GM23338 (cell line): ENCODE measurements around the gene HSPB8. TPM values are rescaled to one million over a fixed set of nuclear protein-coding genes. Genes with fewer than 3 reads are reported as not detected.

Experiments
- ATAC-seq: fragments of 200-7000 bp; cut with Tn5 transposase; 3 replicates; pipeline ENCODE4 v1.9.1; 2020
- DNase-seq: peaks from one replicate; pipeline ENCODE4 v3.0.0-alpha.2; 2015; ENCODE audit warnings: low spot score
- H2AFZ ChIP-seq: fragments of 200-600 bp; sonication (generic); 2 replicates; pipeline ENCODE4 v1.8.0; 2016; ENCODE audit warnings: antibody characterized with exemption, mild to moderate bottlenecking, moderate library complexity
- H3F3A ChIP-seq: fragments of 200-600 bp; sonication (generic); replicated peaks from 2 replicates; pipeline ENCODE4 v1.8.0; 2017; ENCODE audit warnings: antibody characterized with exemption, mixed run types, low read depth
- H3K27ac ChIP-seq: fragments of 200-600 bp; sonication (generic); 2 replicates; pipeline ENCODE4 v1.6.1; 2016; ENCODE audit warnings: low read depth
- H3K27me3 ChIP-seq: fragments of 200-600 bp; sonication (generic); 2 replicates; pipeline ENCODE4 v1.8.0; 2016; ENCODE audit warnings: mild to moderate bottlenecking, mixed run types, moderate library complexity; ENCODE audit not compliant: insufficient read depth
- H3K36me3 ChIP-seq: fragments of 200-600 bp; sonication (generic); 2 replicates; pipeline ENCODE4 v1.8.0; 2016; ENCODE audit warnings: mild to moderate bottlenecking; ENCODE audit not compliant: insufficient read depth
- H3K4me1 ChIP-seq: fragments of 200-600 bp; sonication (generic); 2 replicates; pipeline ENCODE4 v1.8.0; 2016; ENCODE audit warnings: mild to moderate bottlenecking, moderate library complexity; ENCODE audit not compliant: insufficient read depth
- H3K4me2 ChIP-seq: fragments of 200-600 bp; sonication (generic); 2 replicates; pipeline ENCODE4 v1.7.1; 2017; ENCODE audit warnings: mixed run types
- H3K4me3 ChIP-seq: fragments of 200-600 bp; sonication (generic); 2 replicates; pipeline ENCODE4 v1.6.1; 2016; ENCODE audit warnings: mixed run types
- H3K79me2 ChIP-seq: fragments of 200-600 bp; sonication (generic); replicated peaks from 2 replicates; pipeline ENCODE4 v1.8.0; 2017; ENCODE audit warnings: mild to moderate bottlenecking; ENCODE audit not compliant: insufficient read depth
- H3K9me2 ChIP-seq: fragments of 200-600 bp; sonication (generic); 2 replicates; pipeline ENCODE4 v1.8.0; 2017; ENCODE audit not compliant: insufficient read depth
- H4K20me1 ChIP-seq: fragments of 200-600 bp; sonication (generic); replicated peaks from 2 replicates; pipeline ENCODE4 v1.8.0; 2017; ENCODE audit warnings: mild to moderate bottlenecking; ENCODE audit not compliant: insufficient read depth
- H3K27ac Mint-ChIP-seq: 2 replicates; pipeline ENCODE4 v1.8.0; 2020; ENCODE audit warnings: inconsistent platforms, mild to moderate bottlenecking, moderate library complexity, mixed read lengths
- H3K27me3 Mint-ChIP-seq: 3 replicates; pipeline ENCODE4 v1.8.0; 2022; ENCODE audit warnings: low read depth, mild to moderate bottlenecking, moderate library complexity, mixed read lengths, inconsistent platforms; ENCODE audit not compliant: insufficient read depth, poor library complexity
- H3K36me3 Mint-ChIP-seq: 3 replicates; pipeline ENCODE4 v1.8.0; 2021; ENCODE audit warnings: low read depth, mild to moderate bottlenecking, inconsistent platforms, moderate library complexity, mixed read lengths
- H3K4me1 Mint-ChIP-seq: 3 replicates; pipeline ENCODE4 v1.8.0; 2020; ENCODE audit warnings: mild to moderate bottlenecking, inconsistent platforms, mixed read lengths
- H3K4me3 Mint-ChIP-seq: 3 replicates; pipeline ENCODE4 v1.8.0; 2021; ENCODE audit warnings: moderate library complexity, mild to moderate bottlenecking, inconsistent platforms, mixed read lengths
- H3K9me3 Mint-ChIP-seq: 3 replicates; pipeline ENCODE4 v1.8.0; 2020; ENCODE audit warnings: moderate library complexity, mild to moderate bottlenecking, inconsistent platforms, mixed read lengths
- CREB1 ChIP-seq: fragments of 250-450 bp; sonication (Bioruptor Pico); IDR thresholded peaks from 2 replicates; pipeline ENCODE4 v1.5.0; 2020; ENCODE audit warnings: low read depth, mild to moderate bottlenecking, moderate library complexity
- ETS1 ChIP-seq: IDR thresholded peaks from 2 replicates; pipeline ENCODE4 v1.6.1; 2016; ENCODE audit warnings: antibody characterized with exemption
- EZH2phosphoT487 ChIP-seq: fragments of 200-600 bp; sonication (generic); IDR thresholded peaks from one replicate; pipeline ENCODE4 v1.8.1; 2018; ENCODE audit warnings: antibody characterized with exemption; ENCODE audit not compliant: unreplicated experiment
- JUNB ChIP-seq: IDR thresholded peaks from one replicate; pipeline ENCODE4 v1.6.1; 2016; ENCODE audit warnings: antibody characterized with exemption; ENCODE audit not compliant: unreplicated experiment
- NANOG ChIP-seq: IDR thresholded peaks from 2 replicates; pipeline ENCODE4 v1.6.1; 2016; ENCODE audit warnings: antibody characterized with exemption, borderline replicate concordance
- POLR2AphosphoS5 ChIP-seq: IDR thresholded peaks from 2 replicates; pipeline ENCODE4 v1.6.1; 2016; ENCODE audit warnings: antibody characterized with exemption, low read depth
- ZNF114 ChIP-seq: fragments of 250-450 bp; sonication (Bioruptor Pico); IDR thresholded peaks from 2 replicates; pipeline ENCODE4 v1.5.0; 2020; ENCODE audit warnings: mild to moderate bottlenecking, moderate library complexity
- ZNF331 ChIP-seq: fragments of 250-450 bp; sonication (Bioruptor Pico); IDR thresholded peaks from 2 replicates; pipeline ENCODE4 v1.5.0; 2020; ENCODE audit warnings: low read depth, mild to moderate bottlenecking, moderate library complexity
- ZNF462 ChIP-seq: fragments of 250-450 bp; sonication (Bioruptor Pico); IDR thresholded peaks from 2 replicates; pipeline ENCODE4 v1.5.0; 2020; ENCODE audit warnings: mild to moderate bottlenecking, moderate library complexity
- polyA plus RNA-seq: library from polyadenylated mRNA; unstranded; fragments of >200 nt; fragmentation: Nextera tagmentation; extraction: Ambion mirVana; gene quantifications from 2 replicates; pipeline ENCODE4 v1.2.1, GENCODE V29; 2016
- total RNA-seq: library from RNA; depleted of rRNA; stranded (reverse); fragments of >200 nt; shearing (Covaris generic); gene quantifications from 2 replicates; pipeline ENCODE4 v1.2.3, GENCODE V29; 2014

Gene HSPB8
- total and polyA plus RNA-seq, 2 experiments from 2014 or later, result 3.5 to 4.8 TPM

- TF ChIP-seq ZNF114 (CRISPR knock-in tag) (no peak), ZNF331 (CRISPR knock-in tag) (no peak), POLR2AphosphoS5 (no peak), NANOG (no peak), JUNB (no peak)
Observed at GRCh38 chr12:119181944-119182343, 3.2 kb downstream of the HSPB8 start (continued).

- H2AFZ ChIP-seq, result no peak overlapping the region
- peaks cover 5% of the 10 kb centered on the region; the same call in 2 of the 3 replicates for H3K36me3 Mint-ChIP-seq
- no peak for ATAC-seq
- DNase-seq, result no peak
- no peaks in the 10 kb centered on the region for H3K9me3 Mint-ChIP-seq
- H3K4me3 Mint-ChIP-seq, result no peak overlapping the region
- no peak for TF ChIP-seq POLR2AphosphoS5
- TF ChIP-seq ZNF331 (CRISPR knock-in tag), result no peak
- TF ChIP-seq ZNF114 (CRISPR knock-in tag), result no peak
- TF ChIP-seq EZH2phosphoT487, result no peak
- H3K27ac ChIP-seq, result 0 out of 2 replicates have a peak overlapping the region, but pooled peaks have one; percentile 26
- H3K4me1 Mint-ChIP-seq, result peaks cover 42% of the 10 kb centered on the region
- no peak overlapping the region for H3K4me3 ChIP-seq
- H3K9me2 ChIP-seq, result no peaks in the 10 kb centered on the region
- peaks cover 3% of the 10 kb centered on the region for H3K27me3 Mint-ChIP-seq
- no peaks in the 10 kb centered on the region for H4K20me1 ChIP-seq
- peaks cover 36% of the 10 kb centered on the region for H3K4me1 ChIP-seq
- H3F3A ChIP-seq, result no peaks in the 10 kb centered on the region
- H3K79me2 ChIP-seq, result no peaks in the 10 kb centered on the region
- H3K36me3 ChIP-seq, result no peaks in the 10 kb centered on the region
- no peak overlapping the region for H3K4me2 ChIP-seq
- no peak overlapping the region for H3K27ac Mint-ChIP-seq
- no peaks in the 10 kb centered on the region for H3K27me3 ChIP-seq
Observed at GRCh38 chr12:119182701-119183493, 4.2 kb downstream of the HSPB8 start.

- H3K4me3 Mint-ChIP-seq, result no peak overlapping the region
- H3K9me3 Mint-ChIP-seq, result peaks cover 4% of the 10 kb centered on the region; the same call in 2 of the 3 replicates
- H3F3A ChIP-seq, result no peaks in the 10 kb centered on the region
- no peaks in the 10 kb centered on the region for H4K20me1 ChIP-seq
- H3K36me3 ChIP-seq, result no peaks in the 10 kb centered on the region
- no peak overlapping the region for H2AFZ ChIP-seq
- no peak overlapping the region for H3K4me3 ChIP-seq
- H3K4me2 ChIP-seq, result no peak overlapping the region
- no peaks in the 10 kb centered on the region for H3K9me2 ChIP-seq
- peaks cover 25% of the 10 kb centered on the region for H3K4me1 ChIP-seq
- DNase-seq (no peak), ATAC-seq (no peak)
- H3K27me3 Mint-ChIP-seq, result peaks cover 5% of the 10 kb centered on the region
- 0 out of 2 replicates have a peak overlapping the region, but pooled peaks have one; percentile 26 for H3K27ac ChIP-seq
- peaks cover 34% of the 10 kb centered on the region for H3K4me1 Mint-ChIP-seq
- H3K27me3 ChIP-seq, result no peaks in the 10 kb centered on the region
- peaks cover 16% of the 10 kb centered on the region for H3K36me3 Mint-ChIP-seq
- no peak overlapping the region for H3K27ac Mint-ChIP-seq
- H3K79me2 ChIP-seq, result no peaks in the 10 kb centered on the region
- no peak for TF ChIP-seq ETS1
- no peak for TF ChIP-seq ZNF462
- TF ChIP-seq CREB1 (CRISPR knock-in tag), result no peak
Observed at GRCh38 chr12:119183942-119184695, 5.4 kb downstream of the HSPB8 start.
